Hypothalamus (tissue), 51 donors: ENCODE measurements around the gene TGM1.
"Not testable (repeated sequence)": the region's sequence is repeated elsewhere in the genome, so short reads cannot be mapped to it uniquely, and the experiment has no call there.

ENCODE experiments used
- DNase-seq, 51 donors: peaks; one replicate each; lab custom pipeline; 2025; lab: John Stamatoyannopoulos, UW

The TGM1 gene

GRCh38 chr14:24236689-24237462 lies 26.1 kb downstream of the TGM1 start:
- DNase-seq: no peak

- DNase-seq: no peak
These were observed 26.9 kb downstream of the TGM1 start for GRCh38 chr14:24235804-24236688.

- DNase-seq: no peak
These were observed 28.6 kb downstream of the TGM1 start for GRCh38 chr14:24234095-24235005.

GRCh38 chr14:24233538-24233866 lies 29.5 kb downstream of the TGM1 start:
- DNase-seq: no peak

GRCh38 chr14:24232645-24233537 lies 30.1 kb downstream of the TGM1 start, which contains the start of gene GMPR2:
TSS of gene GMPR2 (plus strand) at chr14:24232929. CDS start at chr14:24233254, 325 bp downstream.
- DNase-seq: peak in 6 of 51 donors; percentile 40 to 82 (median 78)

GRCh38 chr14:24232121-24232644 lies 30.8 kb downstream of the TGM1 start, which contains the start of gene NEDD8:
TSS of gene NEDD8 (minus strand) at chr14:24232367. CDS start at chr14:24232267, 100 bp downstream.
- DNase-seq: peak; percentile 77 to 100 (median 91)

GRCh38 chr14:24231263-24232120 lies 31.5 kb downstream of the TGM1 start:
- DNase-seq: peak in 1 of 51 donors; percentile 40

- DNase-seq: no peak
These were observed 34.1 kb downstream of the TGM1 start for GRCh38 chr14:24228902-24229301.

GRCh38 chr14:24226473-24226872 lies 36.5 kb downstream of the TGM1 start:
- no peak for DNase-seq

GRCh38 chr14:24224618-24225071 lies 38.3 kb downstream of the TGM1 start:
- no peak for DNase-seq

GRCh38 chr14:24222987-24223386 lies 40.0 kb downstream of the TGM1 start:
- DNase-seq: not testable (repeated sequence)

- DNase-seq: no peak
These were observed 43.5 kb downstream of the TGM1 start for GRCh38 chr14:24219521-24219920.

- DNase-seq: no peak
These were observed 43.9 kb downstream of the TGM1 start for GRCh38 chr14:24219080-24219479.

GRCh38 chr14:24216876-24217275 lies 46.1 kb downstream of the TGM1 start:
- not testable (repeated sequence) for DNase-seq

GRCh38 chr14:24216345-24216699 lies 46.7 kb downstream of the TGM1 start:
- DNase-seq: no peak

- peak; percentile 20 to 89 (median 73) for DNase-seq
These were observed 47.3 kb downstream of the TGM1 start, which contains the start of gene MDP1 for GRCh38 chr14:24215495-24216344. TSS of gene MDP1 (minus strand) at chr14:24216066. CDS start at chr14:24215955, 111 bp downstream.
